Caco-2 (cell line): ENCODE data around the gene LRRC74B. TPM values are rescaled to one million over a fixed set of nuclear protein-coding genes. Genes with fewer than 3 reads are reported as not detected.
A peak's percentile ranks its signal among the peaks of the same experiment; 100 is the strongest.

Experiments
- BruUV-seq: library from RNA; stranded (reverse); fragments of 400-500 nt; replicated peaks from 2 replicates; lab custom pipeline; 2021; lab: Mats Ljungman, UMichigan
- CTCF ChIA-PET: fragments of 300-600 bp; sonication (Branson Sonifier 250); formaldehyde crosslinking; loops from one replicate; lab custom pipeline; 2022; ENCODE audit warnings: antibody characterized with exemption; lab: Charles Lee
- POLR2A ChIA-PET: fragments of 300-600 bp; sonication (Branson Sonifier 250); formaldehyde crosslinking; loops from one replicate; lab custom pipeline; 2022; ENCODE audit warnings: antibody characterized with exemption; lab: Charles Lee
- DNase-seq, 2 experiments: peaks; one replicate each; pipeline versions ENCODE4 v3.0.0 to v3.0.0-alpha.2; 2020 to 2022
- H3K27me3 ChIP-seq: replicated peaks from 2 replicates; pipeline ENCODE4 v1.6.0; 2011; ENCODE audit warnings: low read length; ENCODE audit not compliant: control insufficient read depth, insufficient read depth
- H3K36me3 ChIP-seq: 2 replicates; pipeline ENCODE4 v1.5.1; 2011; ENCODE audit warnings: low read length; ENCODE audit not compliant: control insufficient read depth, insufficient read depth
- H3K4me1 ChIP-seq: fragments of 250-450 bp; sonication (Bioruptor Pico); 2 replicates; pipeline ENCODE4 v1.5.1; 2020; ENCODE audit warnings: mild to moderate bottlenecking
- H3K4me3 ChIP-seq: 2 replicates; pipeline ENCODE4 v1.5.1; 2011; ENCODE audit warnings: low read depth, mild to moderate bottlenecking, control low read depth, low read length
- H3K9me3 ChIP-seq: fragments of 250-450 bp; sonication (Bioruptor Pico); 2 replicates; pipeline ENCODE4 v1.5.1; 2020; ENCODE audit warnings: mild to moderate bottlenecking, moderate library complexity
- H3K27ac Mint-ChIP-seq: one replicate; pipeline ENCODE4 v1.8.0; 2022; ENCODE audit warnings: mixed read lengths; ENCODE audit not compliant: unreplicated experiment
- H3K27me3 Mint-ChIP-seq: one replicate; pipeline ENCODE4 v1.8.0; 2022; ENCODE audit warnings: mixed read lengths; ENCODE audit not compliant: insufficient read depth, unreplicated experiment
- H3K36me3 Mint-ChIP-seq: one replicate; pipeline ENCODE4 v1.8.0; 2022; ENCODE audit warnings: mild to moderate bottlenecking, mixed read lengths; ENCODE audit not compliant: insufficient read depth, unreplicated experiment
- H3K4me1 Mint-ChIP-seq: one replicate; pipeline ENCODE4 v1.8.0; 2022; ENCODE audit warnings: low read depth, mixed read lengths; ENCODE audit not compliant: unreplicated experiment
- H3K4me3 Mint-ChIP-seq: one replicate; pipeline ENCODE4 v1.8.0; 2022; ENCODE audit warnings: mild to moderate bottlenecking, moderate library complexity, mixed read lengths; ENCODE audit not compliant: unreplicated experiment
- H3K9me3 Mint-ChIP-seq: one replicate; pipeline ENCODE4 v1.8.0; 2022; ENCODE audit warnings: mixed read lengths; ENCODE audit not compliant: unreplicated experiment
- intact Hi-C: fragments of 100-400 bp; cut with micrococcal nuclease; formaldehyde crosslinking; loops from one replicate; pipeline ENCODE4 v1.10.0; 2022; ENCODE audit not compliant: unreplicated experiment
- total RNA-seq: library from RNA; stranded (reverse); gene quantifications from 2 replicates; pipeline ENCODE4 v1.2.3, GENCODE V29; 2022
- TF ChIP-seq, protein P1 (sequence below), 2 experiments: fragments of 200-600 bp in 1 of 2; IDR thresholded peaks; 1 replicate in 1 of 2; 2 replicates in 1 of 2; pipeline versions ENCODE4 v1.5.1 to v1.8.0; 2011 to 2022; ENCODE audit warnings: antibody characterized with exemption in 1 of 2, control low read depth in 1 of 2, inconsistent platforms in 1 of 2, low read depth in 1 of 2, low read length in 1 of 2, mild to moderate bottlenecking in 1 of 2, moderate library complexity in 1 of 2; ENCODE audit not compliant: insufficient read depth in 1 of 2, severe bottlenecking in 1 of 2, unreplicated experiment in 1 of 2

Gene LRRC74B
- total RNA-seq, 1 experiment from 2014 or later, result not detected

DNA sequence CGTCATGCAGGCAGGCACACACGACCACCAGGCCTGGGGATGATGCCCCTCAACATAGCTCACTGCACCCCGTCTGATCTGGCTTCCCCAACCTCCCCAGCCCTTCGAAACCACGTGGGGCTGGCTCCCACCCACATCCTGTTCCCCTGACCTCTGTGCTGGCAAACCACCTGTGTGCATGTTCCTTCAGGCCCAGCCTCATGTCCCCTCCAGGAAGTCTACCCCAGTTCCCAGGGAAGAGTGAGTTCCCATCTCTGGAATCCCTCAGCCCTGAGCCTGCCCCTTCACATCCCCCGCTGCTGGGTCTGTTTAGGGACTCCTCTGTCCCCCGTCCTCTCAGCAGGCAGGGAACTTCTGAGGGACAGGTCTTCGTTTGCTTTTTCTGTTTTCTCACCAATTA lies 20.5 kb upstream of the LRRC74B start:
- H3K9me3 ChIP-seq, result no peaks in the 10 kb centered on the region
- no TSS peak for BruUV-seq
- no peak overlapping the region for H3K4me3 ChIP-seq
- DNase-seq, result no peak
- Mint-ChIP-seq H3K36me3 (peaks cover 6% of the 10 kb centered on the region), H3K4me1 (no peaks in the 10 kb centered on the region), H3K27me3 (no peaks in the 10 kb centered on the region), H3K4me3 (no peak overlapping the region), H3K27ac (no peak overlapping the region), H3K9me3 (no peaks in the 10 kb centered on the region)
- no peaks in the 10 kb centered on the region for H3K27me3 ChIP-seq
- TF ChIP-seq, protein P1, sequence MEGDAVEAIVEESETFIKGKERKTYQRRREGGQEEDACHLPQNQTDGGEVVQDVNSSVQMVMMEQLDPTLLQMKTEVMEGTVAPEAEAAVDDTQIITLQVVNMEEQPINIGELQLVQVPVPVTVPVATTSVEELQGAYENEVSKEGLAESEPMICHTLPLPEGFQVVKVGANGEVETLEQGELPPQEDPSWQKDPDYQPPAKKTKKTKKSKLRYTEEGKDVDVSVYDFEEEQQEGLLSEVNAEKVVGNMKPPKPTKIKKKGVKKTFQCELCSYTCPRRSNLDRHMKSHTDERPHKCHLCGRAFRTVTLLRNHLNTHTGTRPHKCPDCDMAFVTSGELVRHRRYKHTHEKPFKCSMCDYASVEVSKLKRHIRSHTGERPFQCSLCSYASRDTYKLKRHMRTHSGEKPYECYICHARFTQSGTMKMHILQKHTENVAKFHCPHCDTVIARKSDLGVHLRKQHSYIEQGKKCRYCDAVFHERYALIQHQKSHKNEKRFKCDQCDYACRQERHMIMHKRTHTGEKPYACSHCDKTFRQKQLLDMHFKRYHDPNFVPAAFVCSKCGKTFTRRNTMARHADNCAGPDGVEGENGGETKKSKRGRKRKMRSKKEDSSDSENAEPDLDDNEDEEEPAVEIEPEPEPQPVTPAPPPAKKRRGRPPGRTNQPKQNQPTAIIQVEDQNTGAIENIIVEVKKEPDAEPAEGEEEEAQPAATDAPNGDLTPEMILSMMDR (IDR thresholded peaks at IDR 0.05; ENCODE audit: insufficient read depth in 1 of 2, low read depth in 1 of 2, low read length in 1 of 2, severe bottlenecking in 1 of 2, unreplicated experiment in 1 of 2), result no peak
- no peaks in the 10 kb centered on the region for H3K36me3 ChIP-seq
- CTCF ChIA-PET, result no interaction called here
- POLR2A ChIA-PET, result no interaction called here
- intact Hi-C loops, result no loop called here
- peaks cover 23% of the 10 kb centered on the region for H3K4me1 ChIP-seq

DNA sequence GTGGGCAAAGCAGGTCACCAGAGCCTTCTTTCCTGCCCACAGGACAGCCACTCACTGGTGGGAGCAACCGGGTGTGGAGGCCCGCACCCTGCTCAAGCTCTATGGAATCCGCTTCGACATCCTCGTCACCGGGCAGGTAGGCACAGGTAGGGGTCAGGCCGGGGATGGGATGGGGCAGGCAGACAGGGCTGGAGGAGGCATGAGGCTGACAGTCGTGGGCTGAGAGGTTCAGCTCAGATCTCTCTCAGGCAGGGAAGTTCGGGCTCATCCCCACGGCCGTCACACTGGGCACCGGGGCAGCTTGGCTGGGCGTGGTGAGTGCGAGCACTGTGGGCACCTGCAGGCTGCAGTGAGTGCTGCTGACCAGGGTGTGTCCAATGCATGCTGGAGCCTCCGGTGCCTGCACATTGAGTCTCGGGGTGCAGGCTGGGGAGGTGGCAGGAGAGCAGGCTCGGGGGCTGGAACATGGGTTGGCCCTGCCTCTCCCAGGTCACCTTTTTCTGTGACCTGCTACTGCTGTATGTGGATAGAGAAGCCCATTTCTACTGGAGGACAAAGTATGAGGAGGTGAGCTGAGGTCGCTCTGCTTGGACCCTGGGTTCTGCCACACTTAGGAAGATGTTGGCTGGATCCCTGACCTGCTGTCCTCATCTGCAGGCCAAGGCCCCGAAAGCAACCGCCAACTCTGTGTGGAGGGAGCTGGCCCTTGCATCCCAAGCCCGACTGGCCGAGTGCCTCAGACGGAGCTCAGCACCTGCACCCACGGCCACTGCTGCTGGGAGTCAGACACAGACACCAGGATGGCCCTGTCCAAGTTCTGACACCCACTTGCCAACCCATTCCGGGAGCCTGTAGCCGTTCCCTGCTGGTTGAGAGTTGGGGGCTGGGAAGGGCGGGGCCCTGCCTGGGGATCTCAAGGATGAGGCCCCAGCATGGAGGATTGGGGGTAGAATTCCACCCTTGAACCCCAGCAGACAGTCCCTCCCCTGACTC lies 19.7 kb upstream of the LRRC74B start:
- Mint-ChIP-seq H3K27ac (no peak overlapping the region), H3K4me1 (no peaks in the 10 kb centered on the region), H3K4me3 (no peak overlapping the region), H3K36me3 (peaks cover 6% of the 10 kb centered on the region), H3K27me3 (no peaks in the 10 kb centered on the region), H3K9me3 (no peaks in the 10 kb centered on the region)
- Histone ChIP-seq H3K36me3 (no peaks in the 10 kb centered on the region), H3K4me3 (no peak overlapping the region), H3K9me3 (no peaks in the 10 kb centered on the region), H3K27me3 (no peaks in the 10 kb centered on the region), H3K4me1 (peaks cover 23% of the 10 kb centered on the region)
- ChIA-PET POLR2A (no interaction called here), CTCF (no interaction called here)
- TF ChIP-seq, protein P1 (IDR thresholded peaks at IDR 0.05; ENCODE audit: insufficient read depth in 1 of 2, low read depth in 1 of 2, low read length in 1 of 2, severe bottlenecking in 1 of 2, unreplicated experiment in 1 of 2), result no peak
- no peak for DNase-seq
- intact Hi-C loops, result no loop called here
- BruUV-seq, result no TSS peak

DNA sequence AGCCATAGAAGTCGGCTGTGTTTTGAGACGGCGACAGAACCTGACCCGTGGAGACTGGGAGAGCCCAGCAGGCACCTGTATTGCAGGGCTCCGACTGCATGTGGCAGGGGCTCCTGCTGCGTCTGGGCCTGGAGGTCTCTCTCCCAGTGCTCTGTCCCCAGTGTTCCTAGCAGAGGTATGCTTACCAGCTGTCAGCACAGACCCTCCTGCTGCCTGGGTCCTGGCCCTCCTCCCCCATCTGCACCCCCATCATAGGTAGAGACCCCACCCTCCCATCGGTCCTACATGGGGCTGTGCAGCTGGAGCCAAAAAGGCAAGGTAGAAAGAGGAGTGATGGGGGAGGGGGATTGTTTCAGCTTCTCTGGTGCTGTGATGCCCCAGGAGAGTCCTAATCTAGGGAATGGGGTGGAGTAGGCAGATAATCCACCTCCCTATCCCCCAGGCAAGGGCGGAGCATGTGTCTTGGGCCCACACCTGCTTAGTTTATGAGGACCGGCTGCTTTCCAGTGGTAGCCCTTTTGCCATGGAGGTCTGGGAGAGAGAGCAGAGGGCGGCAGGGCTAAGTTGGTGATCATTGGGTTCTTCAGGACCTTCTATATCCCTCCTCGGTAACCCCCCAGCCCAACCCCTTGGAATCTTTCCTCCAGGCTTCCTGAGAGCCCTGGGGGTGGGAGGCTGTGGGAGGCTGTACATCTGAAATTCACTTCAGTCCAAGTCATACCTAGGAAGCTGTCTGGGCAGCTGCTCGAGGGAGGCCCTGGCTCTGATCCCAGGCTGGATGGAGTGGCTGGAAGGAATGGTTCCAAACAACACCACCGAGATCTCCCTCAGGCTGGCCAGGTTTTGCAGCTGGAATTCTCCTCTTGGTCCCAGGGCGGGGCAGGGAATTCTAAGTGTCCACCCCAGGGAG lies 18.7 kb upstream of the LRRC74B start:
- BruUV-seq, result no TSS peak
- H3K27me3 ChIP-seq, result no peaks in the 10 kb centered on the region
- no peaks in the 10 kb centered on the region for H3K36me3 ChIP-seq
- Mint-ChIP-seq H3K27me3 (no peaks in the 10 kb centered on the region), H3K9me3 (no peaks in the 10 kb centered on the region), H3K4me1 (no peaks in the 10 kb centered on the region), H3K27ac (no peak overlapping the region), H3K36me3 (peaks cover 6% of the 10 kb centered on the region), H3K4me3 (no peak overlapping the region)
- TF ChIP-seq, protein P1 (IDR thresholded peaks at IDR 0.05; ENCODE audit: insufficient read depth in 1 of 2, low read depth in 1 of 2, low read length in 1 of 2, severe bottlenecking in 1 of 2, unreplicated experiment in 1 of 2), result no peak
- no peak overlapping the region for H3K4me3 ChIP-seq
- intact Hi-C loops, result no loop called here
- peaks cover 23% of the 10 kb centered on the region for H3K4me1 ChIP-seq
- POLR2A ChIA-PET, result no interaction called here
- peak; percentile 50 to 72 for DNase-seq
- CTCF ChIA-PET, result no interaction called here
- H3K9me3 ChIP-seq, result no peaks in the 10 kb centered on the region
